NCI-H1694 (cell line): Measurements from ENCODE around the gene MMP2.

Source experiments
- DNase-seq: peaks from one replicate; lab custom pipeline; 2025; lab: John Stamatoyannopoulos, UW

The MMP2 gene

GRCh38 chr16:55478827-55479429, at the start of gene MMP2:
Gene MMP2, plus strand, starts transcription at chr16:55479198. Its CDS starts 282 bp downstream, at chr16:55479480.
- DNase-seq: peak; percentile 35

- DNase-seq: no peak
Observed at GRCh38 chr16:55433030-55433429, 46.0 kb upstream of the MMP2 start.

- DNase-seq: no peak
Observed at GRCh38 chr16:55433535-55433934, 45.5 kb upstream of the MMP2 start.

DNA sequence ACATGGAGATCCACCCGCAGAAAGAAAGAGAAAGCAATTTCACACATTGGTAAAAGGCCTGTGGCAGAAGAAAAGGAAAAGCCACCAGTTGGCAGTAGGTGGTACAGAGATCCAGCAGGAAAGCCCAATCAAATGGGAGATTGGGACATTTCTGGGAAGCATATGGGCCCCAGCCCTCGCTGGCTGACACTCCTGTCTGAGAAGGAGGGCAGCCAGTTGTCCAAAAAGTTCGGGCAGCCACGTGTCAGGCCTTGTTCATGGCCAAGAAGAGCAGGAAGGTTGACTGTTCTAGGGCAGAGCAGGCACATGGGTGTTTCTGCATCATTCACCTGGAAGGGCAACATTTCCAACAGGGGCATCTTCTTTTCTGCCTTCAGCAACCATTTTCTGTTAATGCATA, 45.0 kb upstream of the MMP2 start:
- no peak for DNase-seq

DNA sequence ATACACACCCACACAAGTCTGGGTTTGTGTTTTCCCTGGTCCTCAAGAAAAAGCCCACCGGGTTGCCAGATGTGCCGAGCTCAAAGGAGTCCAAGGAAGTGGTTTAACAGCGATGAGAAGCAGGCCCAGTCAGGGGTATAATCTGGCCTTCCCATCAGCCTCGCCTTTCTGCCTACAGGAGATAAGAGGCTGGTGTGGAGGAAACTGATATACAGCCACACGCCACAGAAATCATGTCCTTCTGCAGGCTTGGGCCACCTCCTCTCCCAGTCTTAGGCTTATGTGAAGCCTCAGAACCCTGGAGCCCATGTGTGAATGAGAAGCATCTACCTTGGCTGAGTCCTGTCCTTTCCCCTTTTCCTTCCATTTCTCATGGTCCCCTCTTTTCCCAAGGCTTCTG, 43.6 kb upstream of the MMP2 start:
- DNase-seq: no peak

DNA sequence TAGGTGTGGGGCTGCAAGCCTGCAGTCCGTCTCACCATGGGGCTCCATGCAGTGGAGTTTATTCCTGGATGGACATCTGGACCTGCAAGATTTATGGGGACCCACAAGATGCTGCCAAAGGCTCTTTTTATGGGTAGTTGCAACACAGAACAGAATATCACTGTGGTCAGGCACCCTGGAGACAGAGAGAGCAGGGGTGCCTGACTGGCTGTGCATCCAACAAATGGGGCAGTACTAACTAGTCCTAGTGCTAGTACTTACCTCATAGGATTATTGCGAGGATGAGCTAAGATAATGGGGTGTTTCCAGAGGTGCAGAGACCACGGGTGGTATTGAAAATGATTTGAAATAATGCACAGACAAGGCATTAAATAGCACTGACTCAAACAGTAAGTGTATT, 42.4 kb upstream of the MMP2 start:
- DNase-seq: no peak

- no peak for DNase-seq
Observed at GRCh38 chr16:55437625-55438024, 41.4 kb upstream of the MMP2 start.

DNA sequence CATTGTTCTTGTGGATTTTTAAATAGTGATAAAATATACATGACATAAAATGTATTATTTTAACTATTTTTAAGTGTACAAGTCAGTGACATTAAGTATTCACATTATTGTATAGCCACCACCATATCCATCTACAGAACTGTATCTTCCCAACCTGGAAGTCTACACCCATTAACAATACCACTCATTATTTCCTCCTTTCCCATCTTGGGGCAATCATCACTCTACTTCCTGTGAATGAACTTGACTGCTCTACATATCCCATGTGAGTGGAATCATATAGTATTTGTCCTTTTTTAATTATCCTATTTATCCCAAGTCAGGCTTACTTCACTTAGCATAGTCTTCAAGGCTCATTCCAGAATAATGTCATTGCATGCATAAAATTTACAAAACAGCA, 40.7 kb upstream of the MMP2 start:
- DNase-seq: no peak

DNA sequence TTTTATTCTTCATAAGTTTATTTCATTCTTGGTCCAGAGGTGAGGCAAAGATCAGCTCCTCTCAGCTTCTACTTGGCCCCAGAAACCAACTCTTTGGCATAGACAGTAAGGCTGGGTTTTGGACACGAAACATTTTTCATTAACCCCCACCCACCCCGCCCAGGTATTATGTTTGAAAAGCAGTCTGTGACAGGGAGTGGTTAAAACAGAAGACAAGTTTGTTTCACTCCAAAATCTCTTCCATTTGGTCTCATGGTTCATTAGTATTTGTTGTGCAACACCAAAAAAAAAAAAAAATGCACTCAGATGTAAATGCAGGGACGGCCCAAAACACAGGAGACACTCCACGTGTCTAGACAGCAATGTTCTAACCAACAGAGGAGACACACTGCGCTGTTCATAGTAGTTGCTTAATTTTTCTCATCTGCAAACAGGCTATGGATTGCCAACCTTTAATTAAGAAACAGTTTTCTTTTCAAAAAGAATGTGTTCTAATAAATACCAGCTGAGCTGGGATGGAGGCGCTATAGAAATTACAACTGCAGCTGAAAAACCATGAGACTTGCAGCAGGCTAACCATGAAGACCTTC, 39.8 kb upstream of the MMP2 start:
- no peak for DNase-seq

DNA sequence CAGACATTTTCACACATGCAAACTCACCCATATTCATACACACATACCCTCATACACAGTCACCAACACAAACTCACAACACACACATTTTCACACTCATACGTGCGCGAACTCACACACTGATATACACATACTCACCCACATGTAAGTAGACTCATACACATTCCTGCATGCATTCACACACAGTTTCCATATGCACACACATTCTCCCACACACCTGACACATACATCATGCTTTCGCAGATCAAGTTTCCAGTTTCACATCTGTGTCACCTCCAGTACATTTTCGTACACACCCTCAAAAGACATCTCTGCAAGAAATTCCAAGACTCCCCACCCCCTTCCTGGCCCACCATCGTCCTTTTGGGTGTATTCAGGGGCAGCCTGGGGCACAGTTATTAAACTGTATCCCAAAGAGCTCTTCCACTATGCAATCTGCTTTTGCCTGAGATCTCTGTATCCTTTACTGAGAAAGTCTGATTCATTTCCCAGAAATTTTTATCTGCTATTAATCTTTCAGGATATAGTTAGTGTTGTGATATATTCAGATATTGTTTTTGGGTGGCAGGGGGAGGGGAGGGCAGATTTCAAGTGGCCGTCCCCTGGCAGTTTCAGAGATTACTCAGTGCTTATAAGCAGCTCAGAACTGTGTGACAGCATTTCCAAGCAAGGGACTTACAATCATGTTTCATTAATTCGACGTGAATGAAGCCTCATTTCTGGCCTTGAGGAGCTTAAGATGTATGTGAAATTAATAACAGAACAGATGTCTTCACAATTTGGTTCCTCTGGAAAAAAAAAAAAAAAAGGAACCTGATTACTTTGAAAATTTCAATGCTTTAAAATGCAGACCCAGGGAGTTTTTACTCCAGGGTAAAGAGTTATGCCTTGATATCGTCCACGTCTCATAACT, 35.3 kb upstream of the MMP2 start:
- no peak for DNase-seq

DNA sequence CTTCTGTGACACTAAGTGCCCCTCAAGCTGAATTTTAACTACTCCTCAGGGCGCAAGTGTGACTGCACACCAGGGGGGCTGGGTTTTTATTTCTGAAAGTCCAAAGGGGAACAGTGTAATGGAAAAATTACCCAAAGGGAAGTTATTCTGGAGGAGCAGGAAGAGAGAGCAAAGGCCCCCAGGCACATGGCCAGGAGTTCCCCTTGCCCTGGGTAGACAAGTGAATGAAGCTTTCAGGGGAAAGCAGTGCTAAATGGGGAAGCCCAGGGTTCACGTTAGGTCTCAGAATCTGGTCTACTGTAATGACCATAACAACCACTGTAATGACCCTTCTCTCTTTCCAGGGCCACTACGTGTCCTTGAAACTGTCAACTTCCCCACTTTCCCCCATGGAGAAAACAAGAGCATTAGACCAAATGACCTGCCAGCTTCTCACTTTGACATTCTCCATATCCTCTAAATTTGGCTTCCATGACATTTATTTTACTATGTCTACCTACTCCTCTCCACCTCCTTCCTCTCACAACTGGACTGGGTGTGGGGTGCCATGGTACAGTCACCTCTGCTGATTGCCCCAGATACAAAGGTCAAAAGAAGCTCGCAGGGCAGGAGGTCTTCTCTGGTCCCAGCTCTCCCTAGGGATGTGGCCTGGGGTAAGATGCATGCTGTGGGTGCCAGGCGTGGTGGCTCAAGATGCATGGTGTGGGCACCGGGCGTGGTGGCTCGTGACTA, 34.1 kb upstream of the MMP2 start:
- DNase-seq: no peak

DNA sequence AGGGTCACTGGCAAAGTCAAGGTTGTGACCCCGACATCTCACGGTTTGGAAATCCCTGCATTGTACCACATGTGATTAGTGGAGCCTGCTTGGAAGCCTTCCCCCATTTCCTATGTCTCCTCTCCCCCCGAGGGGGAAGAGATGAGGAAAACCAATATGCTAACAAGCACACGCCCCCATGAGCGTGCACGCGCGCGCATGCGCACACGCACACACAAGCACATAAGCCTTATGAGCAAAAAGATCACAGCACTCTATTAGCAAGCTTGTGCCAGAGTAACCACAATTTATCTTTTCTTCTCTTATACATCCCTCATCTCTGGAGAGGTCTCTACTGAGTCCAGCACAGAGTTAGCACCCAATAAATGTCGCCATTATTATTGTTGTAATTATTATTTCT, 31.8 kb upstream of the MMP2 start:
- no peak for DNase-seq

GRCh38 chr16:55452996-55453395, 26.0 kb upstream of the MMP2 start:
- DNase-seq: no peak

GRCh38 chr16:55453909-55454308, 25.1 kb upstream of the MMP2 start:
- no peak for DNase-seq

DNA sequence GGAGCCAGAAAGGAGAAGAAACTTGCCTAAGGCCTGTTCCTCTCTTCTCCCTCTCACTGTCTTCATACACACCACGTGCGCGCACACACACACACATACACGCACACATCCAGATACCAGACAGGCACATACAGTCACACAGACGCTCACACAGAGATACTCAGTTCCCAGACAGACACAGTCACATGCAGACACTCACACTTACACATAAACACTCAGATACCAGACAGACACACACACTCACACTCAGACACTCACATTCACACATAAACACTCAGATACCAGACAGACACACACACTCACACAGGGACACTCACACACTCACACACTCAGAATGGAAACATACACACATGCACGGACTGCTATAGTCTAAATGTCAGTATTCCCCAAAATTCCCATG, 24.1 kb upstream of the MMP2 start:
- DNase-seq: no peak

GRCh38 chr16:55462241-55462640, 16.8 kb upstream of the MMP2 start:
- DNase-seq: no peak

GRCh38 chr16:55464375-55464774, 14.6 kb upstream of the MMP2 start:
- DNase-seq: no peak

- peak; percentile 86 for DNase-seq
Observed at GRCh38 chr16:55465077-55465896, 13.7 kb upstream of the MMP2 start.

- DNase-seq: no peak
Observed at GRCh38 chr16:55466209-55466608, 12.8 kb upstream of the MMP2 start.

GRCh38 chr16:55467898-55468297, 11.1 kb upstream of the MMP2 start:
- no peak for DNase-seq

GRCh38 chr16:55468352-55468990, 10.5 kb upstream of the MMP2 start:
- no peak for DNase-seq
